HL-60 (cell line): ENCODE measurements around the gene SLCO2A1.

Experiments
- DNase-seq, 2 experiments: peaks; one replicate each; pipeline ENCODE4 v3.0.0-alpha.2; 2010 to 2020; ENCODE audit warnings: low read depth in 1 of 2, low spot score in 1 of 2
- H3K27ac ChIP-seq: fragments of 250-450 bp; sonication (Bioruptor Pico); replicated peaks from 2 replicates; pipeline ENCODE4 v1.5.1; 2020; ENCODE audit warnings: mild to moderate bottlenecking, moderate library complexity
- H3K27me3 ChIP-seq: fragments of 250-450 bp; sonication (Bioruptor Pico); 2 replicates; pipeline ENCODE4 v1.5.1; 2021; ENCODE audit warnings: mild to moderate bottlenecking, moderate library complexity; ENCODE audit not compliant: insufficient read depth, poor library complexity, severe bottlenecking
- H3K4me3 ChIP-seq: replicated peaks from 2 replicates; pipeline ENCODE4 v1.5.1; 2011; ENCODE audit warnings: mild to moderate bottlenecking, control low read depth, low read length; ENCODE audit not compliant: insufficient read depth
- GABPA ChIP-seq: IDR thresholded peaks from 2 replicates; pipeline ENCODE4 v1.6.1; 2012; ENCODE audit warnings: low read depth
- POLR2AphosphoS5 ChIP-seq: IDR thresholded peaks from 2 replicates; pipeline ENCODE4 v1.6.1; 2012; ENCODE audit warnings: low read depth
- SPI1 ChIP-seq: IDR thresholded peaks from 2 replicates; pipeline ENCODE4 v1.6.1; 2012; ENCODE audit warnings: low read depth, mild to moderate bottlenecking, borderline replicate concordance
- TF ChIP-seq, protein P1 (sequence below): IDR thresholded peaks from one replicate; pipeline ENCODE4 v1.5.1; 2011; ENCODE audit warnings: low read length, control low read depth, inconsistent platforms; ENCODE audit not compliant: insufficient read depth
- TF ChIP-seq, protein P2 (sequence below): IDR thresholded peaks from 2 replicates; pipeline ENCODE4 v1.6.1; 2012; ENCODE audit warnings: low read depth; ENCODE audit not compliant: insufficient replicate concordance

The SLCO2A1 gene

DNA sequence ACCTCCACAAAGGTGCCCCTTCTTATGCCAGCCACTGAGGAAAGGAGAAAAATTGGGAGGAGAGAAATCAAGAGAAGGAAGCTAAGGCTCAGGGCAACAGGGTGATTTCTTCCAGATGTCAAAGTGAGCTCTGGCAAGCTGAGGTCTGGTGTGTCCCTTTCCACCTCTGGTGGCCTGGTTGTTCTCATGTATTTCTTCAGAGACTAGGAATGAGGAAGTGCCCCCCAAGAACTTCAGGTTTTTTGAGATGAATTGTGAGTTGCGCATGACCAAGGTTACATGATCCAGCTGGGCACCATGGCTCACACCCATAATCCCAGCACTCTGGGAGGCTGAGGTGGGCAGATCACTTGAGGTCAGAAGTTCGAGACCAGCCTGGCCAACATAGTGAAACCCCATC lies 139.7 kb downstream of the SLCO2A1 start:
- DNase-seq = peak; percentile 43 to 82
- Histone ChIP-seq H3K27me3 (no peaks in the 10 kb centered on the region), H3K4me3 (no peak overlapping the region), H3K27ac (no peak overlapping the region)
- TF ChIP-seq, protein P1, sequence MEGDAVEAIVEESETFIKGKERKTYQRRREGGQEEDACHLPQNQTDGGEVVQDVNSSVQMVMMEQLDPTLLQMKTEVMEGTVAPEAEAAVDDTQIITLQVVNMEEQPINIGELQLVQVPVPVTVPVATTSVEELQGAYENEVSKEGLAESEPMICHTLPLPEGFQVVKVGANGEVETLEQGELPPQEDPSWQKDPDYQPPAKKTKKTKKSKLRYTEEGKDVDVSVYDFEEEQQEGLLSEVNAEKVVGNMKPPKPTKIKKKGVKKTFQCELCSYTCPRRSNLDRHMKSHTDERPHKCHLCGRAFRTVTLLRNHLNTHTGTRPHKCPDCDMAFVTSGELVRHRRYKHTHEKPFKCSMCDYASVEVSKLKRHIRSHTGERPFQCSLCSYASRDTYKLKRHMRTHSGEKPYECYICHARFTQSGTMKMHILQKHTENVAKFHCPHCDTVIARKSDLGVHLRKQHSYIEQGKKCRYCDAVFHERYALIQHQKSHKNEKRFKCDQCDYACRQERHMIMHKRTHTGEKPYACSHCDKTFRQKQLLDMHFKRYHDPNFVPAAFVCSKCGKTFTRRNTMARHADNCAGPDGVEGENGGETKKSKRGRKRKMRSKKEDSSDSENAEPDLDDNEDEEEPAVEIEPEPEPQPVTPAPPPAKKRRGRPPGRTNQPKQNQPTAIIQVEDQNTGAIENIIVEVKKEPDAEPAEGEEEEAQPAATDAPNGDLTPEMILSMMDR = no peak
- TF ChIP-seq, protein P2, sequence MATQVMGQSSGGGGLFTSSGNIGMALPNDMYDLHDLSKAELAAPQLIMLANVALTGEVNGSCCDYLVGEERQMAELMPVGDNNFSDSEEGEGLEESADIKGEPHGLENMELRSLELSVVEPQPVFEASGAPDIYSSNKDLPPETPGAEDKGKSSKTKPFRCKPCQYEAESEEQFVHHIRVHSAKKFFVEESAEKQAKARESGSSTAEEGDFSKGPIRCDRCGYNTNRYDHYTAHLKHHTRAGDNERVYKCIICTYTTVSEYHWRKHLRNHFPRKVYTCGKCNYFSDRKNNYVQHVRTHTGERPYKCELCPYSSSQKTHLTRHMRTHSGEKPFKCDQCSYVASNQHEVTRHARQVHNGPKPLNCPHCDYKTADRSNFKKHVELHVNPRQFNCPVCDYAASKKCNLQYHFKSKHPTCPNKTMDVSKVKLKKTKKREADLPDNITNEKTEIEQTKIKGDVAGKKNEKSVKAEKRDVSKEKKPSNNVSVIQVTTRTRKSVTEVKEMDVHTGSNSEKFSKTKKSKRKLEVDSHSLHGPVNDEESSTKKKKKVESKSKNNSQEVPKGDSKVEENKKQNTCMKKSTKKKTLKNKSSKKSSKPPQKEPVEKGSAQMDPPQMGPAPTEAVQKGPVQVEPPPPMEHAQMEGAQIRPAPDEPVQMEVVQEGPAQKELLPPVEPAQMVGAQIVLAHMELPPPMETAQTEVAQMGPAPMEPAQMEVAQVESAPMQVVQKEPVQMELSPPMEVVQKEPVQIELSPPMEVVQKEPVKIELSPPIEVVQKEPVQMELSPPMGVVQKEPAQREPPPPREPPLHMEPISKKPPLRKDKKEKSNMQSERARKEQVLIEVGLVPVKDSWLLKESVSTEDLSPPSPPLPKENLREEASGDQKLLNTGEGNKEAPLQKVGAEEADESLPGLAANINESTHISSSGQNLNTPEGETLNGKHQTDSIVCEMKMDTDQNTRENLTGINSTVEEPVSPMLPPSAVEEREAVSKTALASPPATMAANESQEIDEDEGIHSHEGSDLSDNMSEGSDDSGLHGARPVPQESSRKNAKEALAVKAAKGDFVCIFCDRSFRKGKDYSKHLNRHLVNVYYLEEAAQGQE = no peak
- TF ChIP-seq GABPA (no peak), SPI1 (peak; percentile 98), POLR2AphosphoS5 (no peak)

DNA sequence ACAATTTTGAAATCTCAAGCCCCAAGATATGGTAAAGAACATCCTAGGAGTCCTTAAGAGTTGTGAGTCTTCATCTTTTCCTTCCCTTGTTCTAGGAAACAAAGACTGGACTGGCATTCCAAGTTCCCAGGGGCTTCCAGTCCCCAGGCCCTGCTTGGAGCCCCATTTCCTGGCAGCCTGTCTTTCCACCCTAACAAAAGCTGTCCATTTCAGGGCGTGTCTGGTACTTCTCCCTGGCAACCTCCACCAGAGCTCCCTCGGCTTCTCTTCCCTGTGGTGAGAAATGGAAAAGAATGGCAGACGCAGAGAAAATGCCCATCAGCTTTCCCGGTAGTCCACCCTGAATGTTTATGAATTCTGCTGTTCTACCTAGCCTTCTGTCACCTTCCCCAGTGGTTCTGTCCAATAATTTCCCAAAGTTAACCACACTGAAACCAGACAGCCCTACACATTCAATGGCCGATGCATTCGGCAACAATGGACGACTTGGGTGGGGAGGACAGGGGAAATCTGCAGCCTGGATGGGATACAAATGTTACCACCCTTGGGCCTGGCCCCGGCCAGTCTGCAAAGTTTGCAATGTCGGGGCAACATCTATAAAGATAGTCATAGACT lies 140.9 kb downstream of the SLCO2A1 start:
- no peak for TF ChIP-seq SPI1
- TF ChIP-seq GABPA = no peak
- no peak for TF ChIP-seq POLR2AphosphoS5
- TF ChIP-seq, protein P1 = no peak
- TF ChIP-seq, protein P2 = no peak
- no peak overlapping the region for H3K27ac ChIP-seq
- H3K27me3 ChIP-seq = no peaks in the 10 kb centered on the region
- no peak overlapping the region for H3K4me3 ChIP-seq
- no peak for DNase-seq

DNA sequence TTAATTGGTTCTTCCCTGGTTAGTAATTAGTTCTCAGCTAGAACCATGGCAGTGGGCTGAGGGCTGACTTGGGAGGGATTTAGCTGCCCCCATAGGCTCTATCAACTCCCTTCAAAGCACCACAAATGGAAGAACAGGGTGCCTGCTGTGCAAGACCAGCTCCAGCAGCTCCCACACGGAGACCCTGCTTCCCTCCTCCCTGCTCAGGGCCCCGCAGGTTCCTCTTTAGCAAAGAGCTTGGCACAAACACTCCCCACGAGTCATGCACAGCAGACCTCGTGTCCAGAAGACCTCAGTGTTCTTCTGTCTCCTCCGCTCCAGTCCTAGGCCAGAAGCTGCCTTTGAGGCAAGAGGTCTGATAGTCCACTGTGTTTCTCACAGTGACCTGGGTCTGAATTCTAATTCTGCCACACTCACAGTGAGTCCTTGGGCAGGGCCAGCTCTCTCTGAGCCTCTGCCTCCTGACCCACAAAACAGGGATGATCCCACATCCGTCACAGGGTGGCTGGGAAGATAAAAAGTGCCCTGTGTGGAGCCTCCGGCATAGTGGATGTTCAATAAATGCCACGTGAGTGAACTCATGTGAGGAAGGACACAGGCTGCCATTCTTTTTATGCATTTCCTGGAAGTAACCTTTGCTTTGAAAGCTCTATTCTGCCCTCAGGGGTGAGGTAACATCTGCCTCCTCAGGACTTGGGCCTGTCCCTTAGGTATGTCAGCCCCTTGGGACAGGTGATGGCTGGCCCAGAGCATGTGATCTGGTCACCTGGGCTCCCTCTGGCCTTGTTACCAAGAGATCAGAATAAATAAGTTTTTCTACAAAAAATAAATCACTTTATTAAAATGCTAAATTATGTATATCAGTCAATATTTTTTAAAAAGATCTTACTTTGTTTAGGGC lies 141.7 kb downstream of the SLCO2A1 start:
- TF ChIP-seq GABPA = no peak
- no peak for TF ChIP-seq POLR2AphosphoS5
- TF ChIP-seq SPI1 = peak; percentile 51; the same call in 1 of the 2 replicates
- TF ChIP-seq, protein P1 = no peak
- TF ChIP-seq, protein P2 = no peak
- peak in 1 of 2 experiments; percentile 85 for DNase-seq
- peak overlapping the region; percentile 36 for H3K27ac ChIP-seq
- no peaks in the 10 kb centered on the region for H3K27me3 ChIP-seq
- H3K4me3 ChIP-seq = no peak overlapping the region
